DND-41 (cell line): ENCODE measurements around the gene ZSWIM5.
"Not testable (repeated sequence)": the region's sequence is repeated elsewhere in the genome, so short reads cannot be mapped to it uniquely, and the experiment has no call there.

Source experiments
- ATAC-seq: fragments of 200-7000 bp; cut with Tn5 transposase; 3 replicates; pipeline ENCODE4 v1.9.1; 2021; ENCODE audit warnings: low read depth; ENCODE audit not compliant: insufficient read depth
- DNase-seq: peaks from one replicate; pipeline ENCODE4 v3.0.0-alpha.2; 2020
- H2AFZ ChIP-seq: 2 replicates; pipeline ENCODE4 v1.6.0; 2012; ENCODE audit warnings: low read depth, low read length
- H3K27ac ChIP-seq: 2 replicates; pipeline ENCODE4 v1.5.1; 2012; ENCODE audit warnings: low read length, inconsistent platforms
- H3K27me3 ChIP-seq: fragments of 200-600 bp; sonication (generic); 2 replicates; pipeline ENCODE4 v1.6.0; 2012; ENCODE audit warnings: low read length, mild to moderate bottlenecking, inconsistent platforms; ENCODE audit not compliant: insufficient read depth, poor library complexity
- H3K36me3 ChIP-seq: 2 replicates; pipeline ENCODE4 v1.5.1; 2012; ENCODE audit warnings: low read length, inconsistent platforms; ENCODE audit not compliant: insufficient read depth
- H3K4me1 ChIP-seq: 2 replicates; pipeline ENCODE4 v1.5.1; 2012; ENCODE audit warnings: mild to moderate bottlenecking, low read length; ENCODE audit not compliant: insufficient read depth
- H3K4me2 ChIP-seq: 2 replicates; pipeline ENCODE4 v1.6.0; 2012; ENCODE audit warnings: mild to moderate bottlenecking, moderate library complexity, low read length, inconsistent platforms; ENCODE audit not compliant: insufficient read depth
- H3K4me3 ChIP-seq, 2 experiments: fragments of 200-600 bp in 1 of 2; shearing (Covaris generic) in 1 of 2; 2 replicates each; pipeline ENCODE4 v1.5.1; 2012 to 2016; ENCODE audit warnings: inconsistent platforms in 2 of 2, low read length in 2 of 2, mild to moderate bottlenecking in 2 of 2, low read depth in 1 of 2, moderate library complexity in 1 of 2
- H3K79me2 ChIP-seq: 2 replicates; pipeline ENCODE4 v1.6.0; 2012; ENCODE audit warnings: low read length, inconsistent platforms; ENCODE audit not compliant: insufficient read depth
- H3K9ac ChIP-seq: 2 replicates; pipeline ENCODE4 v1.6.0; 2012; ENCODE audit warnings: low read depth, mild to moderate bottlenecking, inconsistent platforms, low read length, moderate library complexity
- H3K9me3 ChIP-seq: 2 replicates; pipeline ENCODE4 v1.5.1; 2012; ENCODE audit warnings: low read length, moderate library complexity, mild to moderate bottlenecking, inconsistent platforms; ENCODE audit not compliant: insufficient read depth, severe bottlenecking
- H4K20me1 ChIP-seq: 2 replicates; pipeline ENCODE4 v1.6.0; 2012; ENCODE audit warnings: low read length; ENCODE audit not compliant: insufficient read depth
- CTCF ChIP-seq: IDR thresholded peaks from 2 replicates; pipeline ENCODE4 v1.5.1; 2012; ENCODE audit warnings: borderline replicate concordance, low read length, moderate library complexity, mild to moderate bottlenecking; ENCODE audit not compliant: poor library complexity, severe bottlenecking; ENCODE audit errors: extremely low read depth
- EZH2 ChIP-seq: IDR thresholded peaks from 3 replicates; pipeline ENCODE4 v1.6.1; 2012; ENCODE audit warnings: borderline replicate concordance, low read depth, mild to moderate bottlenecking, moderate library complexity, low read length, inconsistent platforms; ENCODE audit not compliant: severe bottlenecking

ZSWIM5 gene

GRCh38 chr1:45205910-45206721 is at the start of gene ZSWIM5:
Gene ZSWIM5, minus strand, starts transcription at chr1:45206605. Its CDS starts 255 bp downstream, at chr1:45206350.
- H3K27me3 ChIP-seq, result peaks cover 76% of the 10 kb centered on the region
- H3K4me1 ChIP-seq, result peaks cover 19% of the 10 kb centered on the region
- ATAC-seq, result peak; percentile 82
- no peaks in the 10 kb centered on the region; the same call in 1 of the 2 replicates for H4K20me1 ChIP-seq
- no peaks in the 10 kb centered on the region for H3K79me2 ChIP-seq
- H3K36me3 ChIP-seq, result no peaks in the 10 kb centered on the region
- H2AFZ ChIP-seq, result peak within 1 kb of the TSS; percentile 79
- peak within 1 kb of the TSS; percentile 21 to 72 for H3K4me3 ChIP-seq
- H3K9ac ChIP-seq, result peak within 1 kb of the TSS; percentile 56
- DNase-seq, result peak; percentile 40
- H3K4me2 ChIP-seq, result peak within 1 kb of the TSS; percentile 98
- H3K9me3 ChIP-seq, result no peaks in the 10 kb centered on the region
- no peak within 1 kb of the TSS for H3K27ac ChIP-seq
- TF ChIP-seq CTCF, result no peak
- peak; percentile 94 for TF ChIP-seq EZH2

GRCh38 chr1:45254490-45254889 is 48.1 kb upstream of the ZSWIM5 start:
- no peaks in the 10 kb centered on the region for H3K36me3 ChIP-seq
- no peak overlapping the region for H2AFZ ChIP-seq
- no peak overlapping the region for H3K4me2 ChIP-seq
- H3K4me3 ChIP-seq, result no peak overlapping the region
- ATAC-seq (no peak), DNase-seq (no peak)
- TF ChIP-seq CTCF (no peak), EZH2 (no peak)
- H3K9me3 ChIP-seq, result peaks cover 22% of the 10 kb centered on the region
- H3K27ac ChIP-seq, result no peak overlapping the region
- no peaks in the 10 kb centered on the region for H3K4me1 ChIP-seq
- H3K9ac ChIP-seq, result no peak overlapping the region
- no peaks in the 10 kb centered on the region for H3K27me3 ChIP-seq
- H3K79me2 ChIP-seq, result no peaks in the 10 kb centered on the region
- H4K20me1 ChIP-seq, result no peaks in the 10 kb centered on the region

GRCh38 chr1:45250544-45250943 is 44.1 kb upstream of the ZSWIM5 start:
- no peak for DNase-seq
- no peak overlapping the region for H3K9ac ChIP-seq
- TF ChIP-seq EZH2 (no peak), CTCF (no peak)
- no peaks in the 10 kb centered on the region for H3K79me2 ChIP-seq
- H3K27me3 ChIP-seq, result no peaks in the 10 kb centered on the region
- H3K36me3 ChIP-seq, result no peaks in the 10 kb centered on the region
- no peaks in the 10 kb centered on the region for H3K9me3 ChIP-seq
- no peak for ATAC-seq
- H2AFZ ChIP-seq, result no peak overlapping the region
- no peaks in the 10 kb centered on the region for H3K4me1 ChIP-seq
- no peak overlapping the region for H3K4me2 ChIP-seq
- no peak overlapping the region for H3K4me3 ChIP-seq
- H4K20me1 ChIP-seq, result no peaks in the 10 kb centered on the region
- H3K27ac ChIP-seq, result no peak overlapping the region

GRCh38 chr1:45248004-45248403 is 41.6 kb upstream of the ZSWIM5 start:
- not testable (repeated sequence) for H3K79me2 ChIP-seq, ATAC-seq, DNase-seq, H3K4me1 ChIP-seq, H4K20me1 ChIP-seq, H3K9me3 ChIP-seq, H2AFZ ChIP-seq, H3K27ac ChIP-seq, H3K4me2 ChIP-seq, H3K4me3 ChIP-seq, H3K9ac ChIP-seq, H3K27me3 ChIP-seq, H3K36me3 ChIP-seq
